GM12878 (cell line): ENCODE measurements around the gene RNF175. TPM values are rescaled to one million over a fixed set of nuclear protein-coding genes. Genes with fewer than 3 reads are reported as not detected.

Experiments used
- ATAC-seq: fragments of 200-7000 bp; cut with Tn5 transposase; 3 replicates; pipeline ENCODE4 v1.9.1; 2020; ENCODE audit warnings: mild to moderate bottlenecking, moderate library complexity
- BruUV-seq: library from RNA; stranded (reverse); fragments of 400-500 nt; replicated peaks from 2 replicates; lab custom pipeline; 2021; lab: Mats Ljungman, UMichigan
- CTCF ChIA-PET: fragments of 300-600 bp; sonication (Branson Sonifier 250); formaldehyde crosslinking; extraction: SDS; loops from one replicate; lab custom pipeline; 2021; ENCODE audit warnings: inconsistent platforms; lab: Yijun Ruan, JAX
- POLR2A ChIA-PET: fragments of 350-600 bp; formaldehyde crosslinking; extraction: SDS; loops from one replicate; lab custom pipeline; 2021; ENCODE audit warnings: inconsistent platforms; lab: Charles Lee
- RAD21 ChIA-PET: fragments of 300-600 bp; sonication (Branson Sonifier 250); formaldehyde crosslinking; loops from one replicate; lab custom pipeline; 2023; ENCODE audit warnings: antibody characterized with exemption; ENCODE audit not compliant: unreplicated experiment; lab: Charles Lee
- SMC1A ChIA-PET: fragments of 300-600 bp; sonication (Branson Sonifier 250); formaldehyde crosslinking; loops from one replicate; lab custom pipeline; 2023; ENCODE audit not compliant: unreplicated experiment, uncharacterized antibody; lab: Charles Lee
- DNase-seq: peaks from one replicate; pipeline ENCODE4 v3.0.0-alpha.2; 2011; ENCODE audit warnings: low read depth, low spot score
- FAIRE-seq: peaks from 3 replicates; lab custom pipeline; 2011; peaks lifted over from hg19 to GRCh38; lab: Jason Lieb, UNC
- H2AFZ ChIP-seq: 2 replicates; pipeline ENCODE4 v1.6.0; 2011; ENCODE audit warnings: low read depth, low read length, control low read depth; ENCODE audit not compliant: control insufficient read depth
- H3K27ac ChIP-seq: 2 replicates; pipeline ENCODE4 v1.5.1; 2011; ENCODE audit warnings: control low read depth; ENCODE audit not compliant: control insufficient read depth, insufficient read depth
- H3K27me3 ChIP-seq, 2 experiments: replicated peaks in 1 of 2; 2 replicates each; pipeline versions ENCODE4 v1.6.0 to v1.6.1; 2011; ENCODE audit warnings: low read length in 1 of 2; ENCODE audit not compliant: control insufficient read depth in 2 of 2, insufficient read depth in 2 of 2
- H3K36me3 ChIP-seq, 2 experiments: 2 replicates each; pipeline ENCODE4 v1.5.1; 2011; ENCODE audit warnings: low read length in 1 of 2; ENCODE audit not compliant: control insufficient read depth in 2 of 2, insufficient read depth in 2 of 2
- H3K4me1 ChIP-seq: 2 replicates; pipeline ENCODE4 v1.6.1; 2011; ENCODE audit warnings: mild to moderate bottlenecking, low read length, moderate library complexity, mixed read lengths; ENCODE audit not compliant: control insufficient read depth, insufficient read depth
- H3K4me2 ChIP-seq: 2 replicates; pipeline ENCODE4 v1.6.0; 2011; ENCODE audit warnings: control low read depth; ENCODE audit not compliant: control insufficient read depth, insufficient read depth
- H3K4me3 ChIP-seq: fragments of 200-600 bp; sonication (generic); 2 replicates; pipeline ENCODE4 v1.5.1; 2016
- H3K79me2 ChIP-seq: 2 replicates; pipeline ENCODE4 v1.6.0; 2011; ENCODE audit warnings: low read length; ENCODE audit not compliant: control insufficient read depth, insufficient read depth
- H3K9ac ChIP-seq: 2 replicates; pipeline ENCODE4 v1.8.0; 2011; ENCODE audit warnings: low read length, control low read depth, mixed read lengths; ENCODE audit not compliant: control insufficient read depth, insufficient read depth
- H3K9me3 ChIP-seq: replicated peaks from 3 replicates; pipeline ENCODE4 v1.5.1; 2011; ENCODE audit warnings: mild to moderate bottlenecking, low read length; ENCODE audit not compliant: control insufficient read depth, insufficient read depth
- H4K20me1 ChIP-seq: 2 replicates; pipeline ENCODE4 v1.6.0; 2011; ENCODE audit not compliant: control insufficient read depth, insufficient read depth
- EGR1 ChIP-seq, 2 experiments: IDR thresholded peaks; 1 replicate in 1 of 2; 2 replicates in 1 of 2; pipeline ENCODE4 v1.6.1; 2011 to 2012; ENCODE audit warnings: low read depth in 2 of 2, low read length in 2 of 2, borderline replicate concordance in 1 of 2, mild to moderate bottlenecking in 1 of 2, moderate library complexity in 1 of 2
- GATAD2B ChIP-seq: fragments of 450-650 bp; conservative IDR thresholded peaks from 2 replicates; pipeline ENCODE4 v1.6.1; 2017; ENCODE audit warnings: low read depth, mild to moderate bottlenecking, moderate library complexity
- HDAC2 ChIP-seq: fragments of 200-600 bp; sonication (generic); IDR thresholded peaks from 2 replicates; pipeline ENCODE4 v1.6.1; 2017
- TARDBP ChIP-seq: IDR thresholded peaks from 2 replicates; pipeline ENCODE4 v1.6.1; 2016; ENCODE audit warnings: borderline replicate concordance
- TCF7 ChIP-seq: IDR thresholded peaks from 2 replicates; pipeline ENCODE4 v1.6.1; 2014; ENCODE audit warnings: antibody characterized with exemption, borderline replicate concordance
- WGBS: methylation state at CpG from one replicate; pipeline ENCODE4 v1.1.6; 2016; ENCODE audit warnings: low lambda C conversion rate; ENCODE audit not compliant: insufficient replicate concordance, insufficient coverage; ENCODE audit errors: missing lambda C conversion rate; 5-methylcytosine and 5-hydroxymethylcytosine counted together
- in situ Hi-C: fragments of 300-500 bp; cut with MboI; formaldehyde crosslinking; loops from 9 replicates; pipeline ENCODE4 v1.14.3; 2018; ENCODE audit warnings: mixed read lengths
- intact Hi-C: fragments of 100-400 bp; cut with micrococcal nuclease; formaldehyde crosslinking; loops from one replicate; pipeline ENCODE4 v1.14.2; 2022; ENCODE audit not compliant: unreplicated experiment
- polyA plus RNA-seq, 11 experiments: library from polyadenylated mRNA; depleted of rRNA in 4 of 11; unstranded in 6 of 11; stranded (reverse) in 5 of 11; fragments of >200 nt; fragmentation: Nextera tagmentation in 4 of 11; fragmentation: Illumina TruSeq in 1 of 11; extraction: Ambion mirVana in 4 of 11; extraction: Trizol in 1 of 11; gene quantifications; 1 replicate in 1 of 11; 2 replicates in 10 of 11; pipeline versions ENCODE4 v1.2.1 to v1.2.3, GENCODE V29; 2011 to 2016; ENCODE audit warnings: inconsistent platforms in 2 of 11, missing spikeins in 2 of 11, low read depth in 1 of 11
- total RNA-seq, 4 experiments: library from RNA; depleted of rRNA in 3 of 4; stranded (reverse); fragments of >200 nt in 3 of 4; fragmentation: Illumina TruSeq in 1 of 4; extraction: Trizol in 1 of 4; gene quantifications; 2 replicates each; pipeline versions ENCODE4 v1.2.1 to v1.2.3, GENCODE V29; 2013 to 2021
- TF ChIP-seq, protein P1 (sequence below): IDR thresholded peaks from 2 replicates; pipeline ENCODE4 v1.6.1; 2012; ENCODE audit warnings: mild to moderate bottlenecking, low read depth, low read length

The RNF175 gene
- total and polyA plus RNA-seq, 10 of the 15 experiments (the other 5 are each of a cell fraction or from before 2014, with no cell fraction given), result not detected

DNA sequence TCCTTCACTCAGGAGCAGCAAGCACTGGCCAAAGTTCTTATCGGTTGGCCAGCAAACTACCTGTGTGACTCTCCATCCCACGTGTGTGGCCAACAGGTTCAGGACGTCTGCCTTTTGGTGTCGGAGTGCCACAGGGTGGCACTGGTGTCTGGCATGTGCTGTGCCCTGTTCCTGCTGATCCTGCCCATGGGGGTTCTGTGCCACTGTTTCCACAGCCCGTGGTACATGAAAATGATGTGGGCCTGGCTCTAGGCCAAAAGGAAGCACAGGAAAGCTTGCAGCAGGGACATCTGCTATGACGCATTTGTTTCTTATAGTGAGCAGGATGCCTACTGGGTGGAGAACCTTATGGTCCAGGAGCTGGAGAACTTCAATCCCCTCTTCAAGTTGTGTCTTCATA is 80.3 kb downstream of the RNF175 start (continued):
- no peak for TF ChIP-seq EGR1 (IDR thresholded peaks at IDR 0.05; ENCODE audit: borderline replicate concordance in 1 of 2, low read depth in 2 of 2, low read length in 2 of 2)

DNA sequence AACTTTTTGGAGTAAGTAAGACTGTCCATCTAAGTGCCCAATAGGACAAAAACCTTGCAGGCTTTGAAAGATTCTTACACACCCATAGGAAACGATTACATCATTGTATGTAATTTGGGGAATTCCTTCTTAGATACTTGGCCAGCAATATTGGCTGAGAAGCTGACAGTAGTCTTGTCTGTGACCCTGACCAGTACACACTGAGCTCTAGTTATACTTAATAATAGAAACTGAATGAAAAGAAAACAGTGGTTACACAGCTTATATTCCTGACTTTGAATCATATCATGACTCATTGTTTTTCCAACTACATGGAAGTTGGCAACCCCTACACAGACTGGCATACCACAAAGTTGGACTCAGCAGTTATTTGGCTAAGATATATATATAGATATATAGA is 82.8 kb downstream of the RNF175 start:
- no peak for TF ChIP-seq GATAD2B
- TF ChIP-seq TCF7, result no peak
- TF ChIP-seq HDAC2, result no peak
- TF ChIP-seq TARDBP, result no peak
- TF ChIP-seq, protein P1, sequence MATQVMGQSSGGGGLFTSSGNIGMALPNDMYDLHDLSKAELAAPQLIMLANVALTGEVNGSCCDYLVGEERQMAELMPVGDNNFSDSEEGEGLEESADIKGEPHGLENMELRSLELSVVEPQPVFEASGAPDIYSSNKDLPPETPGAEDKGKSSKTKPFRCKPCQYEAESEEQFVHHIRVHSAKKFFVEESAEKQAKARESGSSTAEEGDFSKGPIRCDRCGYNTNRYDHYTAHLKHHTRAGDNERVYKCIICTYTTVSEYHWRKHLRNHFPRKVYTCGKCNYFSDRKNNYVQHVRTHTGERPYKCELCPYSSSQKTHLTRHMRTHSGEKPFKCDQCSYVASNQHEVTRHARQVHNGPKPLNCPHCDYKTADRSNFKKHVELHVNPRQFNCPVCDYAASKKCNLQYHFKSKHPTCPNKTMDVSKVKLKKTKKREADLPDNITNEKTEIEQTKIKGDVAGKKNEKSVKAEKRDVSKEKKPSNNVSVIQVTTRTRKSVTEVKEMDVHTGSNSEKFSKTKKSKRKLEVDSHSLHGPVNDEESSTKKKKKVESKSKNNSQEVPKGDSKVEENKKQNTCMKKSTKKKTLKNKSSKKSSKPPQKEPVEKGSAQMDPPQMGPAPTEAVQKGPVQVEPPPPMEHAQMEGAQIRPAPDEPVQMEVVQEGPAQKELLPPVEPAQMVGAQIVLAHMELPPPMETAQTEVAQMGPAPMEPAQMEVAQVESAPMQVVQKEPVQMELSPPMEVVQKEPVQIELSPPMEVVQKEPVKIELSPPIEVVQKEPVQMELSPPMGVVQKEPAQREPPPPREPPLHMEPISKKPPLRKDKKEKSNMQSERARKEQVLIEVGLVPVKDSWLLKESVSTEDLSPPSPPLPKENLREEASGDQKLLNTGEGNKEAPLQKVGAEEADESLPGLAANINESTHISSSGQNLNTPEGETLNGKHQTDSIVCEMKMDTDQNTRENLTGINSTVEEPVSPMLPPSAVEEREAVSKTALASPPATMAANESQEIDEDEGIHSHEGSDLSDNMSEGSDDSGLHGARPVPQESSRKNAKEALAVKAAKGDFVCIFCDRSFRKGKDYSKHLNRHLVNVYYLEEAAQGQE, result no peak
- POLR2A ChIA-PET, result no interaction called here
- no peaks in the 10 kb centered on the region for H3K36me3 ChIP-seq
- intact Hi-C loops, result no loop called here
- H3K27ac ChIP-seq, result no peak overlapping the region
- ATAC-seq (no peak), FAIRE-seq (no peak), DNase-seq (no peak)
- H3K4me3 ChIP-seq, result no peak overlapping the region
- no peak overlapping the region for H3K4me2 ChIP-seq
- H4K20me1 ChIP-seq, result no peaks in the 10 kb centered on the region
- no TSS peak for BruUV-seq
- no peaks in the 10 kb centered on the region for H3K4me1 ChIP-seq
- H3K9me3 ChIP-seq, result no peaks in the 10 kb centered on the region; the same call in 1 of the 3 replicates
- 0% methylated on average over 1 of the region's 1 CpG for WGBS
- SMC1A ChIA-PET, result no interaction called here
- in situ Hi-C loops, result no loop called here
- H3K79me2 ChIP-seq, result no peaks in the 10 kb centered on the region
- H2AFZ ChIP-seq, result no peak overlapping the region
- H3K9ac ChIP-seq, result no peak overlapping the region
- CTCF ChIA-PET, result no interaction called here
- no peaks in the 10 kb centered on the region; a peak in 1 of 4 replicates for H3K27me3 ChIP-seq
- RAD21 ChIA-PET, result no interaction called here
